Dedifferentiated amniotic fluid mesenchymal stem cell (primary cell): ENCODE measurements around the gene PDE4D.
A peak's percentile ranks its signal among the peaks of the same experiment; 100 is the strongest.
"Not testable (repeated sequence)": the region's sequence is repeated elsewhere in the genome, so short reads cannot be mapped to it uniquely, and the experiment has no call there.

Experiments used
- DNase-seq: peaks from one replicate; pipeline ENCODE4 v3.0.0-alpha.2; 2016; ENCODE audit errors: extremely low spot score

The PDE4D gene

GRCh38 chr5:59008816-59009473, 884.6 kb downstream of the PDE4D start:
- no peak for DNase-seq

GRCh38 chr5:59007460-59008063, 886.0 kb downstream of the PDE4D start:
- peak; percentile 48 for DNase-seq

- no peak for DNase-seq
Observed at GRCh38 chr5:59005934-59006701, 887.4 kb downstream of the PDE4D start.

GRCh38 chr5:59003641-59004040, 889.9 kb downstream of the PDE4D start:
- no peak for DNase-seq

- no peak for DNase-seq
Observed at GRCh38 chr5:59003124-59003523, 890.4 kb downstream of the PDE4D start.

GRCh38 chr5:59002162-59002825, 891.2 kb downstream of the PDE4D start:
- no peak for DNase-seq

- no peak for DNase-seq
Observed at GRCh38 chr5:59001716-59002115, 891.8 kb downstream of the PDE4D start.

- no peak for DNase-seq
Observed at GRCh38 chr5:59001154-59001553, 892.4 kb downstream of the PDE4D start.

- no peak for DNase-seq
Observed at GRCh38 chr5:59000211-59000610, 893.3 kb downstream of the PDE4D start.

GRCh38 chr5:58999804-59000203, 893.7 kb downstream of the PDE4D start:
- no peak for DNase-seq

GRCh38 chr5:58998544-58998943, 895.0 kb downstream of the PDE4D start:
- DNase-seq: no peak

GRCh38 chr5:58995779-58996178, 897.7 kb downstream of the PDE4D start:
- DNase-seq: not testable (repeated sequence)

GRCh38 chr5:58993461-58993860, 900.1 kb downstream of the PDE4D start:
- no peak for DNase-seq

- DNase-seq: no peak
Observed at GRCh38 chr5:58988938-58989337, 904.6 kb downstream of the PDE4D start.

- no peak for DNase-seq
Observed at GRCh38 chr5:58987193-58987592, 906.3 kb downstream of the PDE4D start.

- no peak for DNase-seq
Observed at GRCh38 chr5:58986281-58986680, 907.2 kb downstream of the PDE4D start.

- no peak for DNase-seq
Observed at GRCh38 chr5:58985759-58986158, 907.8 kb downstream of the PDE4D start.

GRCh38 chr5:58985311-58985710, 908.2 kb downstream of the PDE4D start:
- no peak for DNase-seq

GRCh38 chr5:58983526-58984452, 909.7 kb downstream of the PDE4D start:
- no peak for DNase-seq

GRCh38 chr5:58980890-58981289, 912.6 kb downstream of the PDE4D start:
- no peak for DNase-seq

- no peak for DNase-seq
Observed at GRCh38 chr5:58979090-58979489, 914.4 kb downstream of the PDE4D start.
